PC-9 (cell line): ENCODE measurements around the gene RANGAP1. TPM values are rescaled to one million over a fixed set of nuclear protein-coding genes. Genes with fewer than 3 reads are reported as not detected.

Experiments
- BruUV-seq: library from RNA; stranded (reverse); fragments of 400-500 nt; replicated peaks from 2 replicates; lab custom pipeline; 2021; lab: Mats Ljungman, UMichigan
- CTCF ChIA-PET: fragments of 300-600 bp; sonication (Branson Sonifier 250); formaldehyde crosslinking; loops from one replicate; lab custom pipeline; 2022; ENCODE audit warnings: antibody characterized with exemption; lab: Charles Lee
- POLR2A ChIA-PET: fragments of 300-600 bp; sonication (Branson Sonifier 250); formaldehyde crosslinking; loops from one replicate; lab custom pipeline; 2022; ENCODE audit warnings: antibody characterized with exemption; ENCODE audit not compliant: unreplicated experiment; lab: Charles Lee
- DNase-seq, 2 experiments: peaks; one replicate each; pipeline versions ENCODE4 v3.0.0 to v3.0.0-alpha.2; 2015 to 2022; ENCODE audit warnings: mixed read lengths in 1 of 2
- H2AFZ ChIP-seq: fragments of 200-600 bp; sonication (generic); 2 replicates; pipeline ENCODE4 v1.8.1; 2017; ENCODE audit warnings: antibody characterized with exemption
- H3F3A ChIP-seq: fragments of 200-600 bp; sonication (generic); 2 replicates; pipeline ENCODE4 v1.8.1; 2017; ENCODE audit warnings: antibody characterized with exemption, mild to moderate bottlenecking, low read depth; ENCODE audit not compliant: insufficient read depth
- H3K27ac ChIP-seq: fragments of 200-600 bp; sonication (generic); 2 replicates; pipeline ENCODE4 v1.6.1; 2016; ENCODE audit warnings: mixed run types
- H3K27me3 ChIP-seq: fragments of 200-600 bp; sonication (generic); 2 replicates; pipeline ENCODE4 v1.6.1; 2016; ENCODE audit warnings: low read depth, mixed run types; ENCODE audit not compliant: insufficient read depth
- H3K36me3 ChIP-seq: fragments of 200-600 bp; sonication (generic); 2 replicates; pipeline ENCODE4 v1.6.1; 2016; ENCODE audit warnings: low read depth, mixed run types
- H3K4me1 ChIP-seq: fragments of 200-600 bp; sonication (generic); replicated peaks from 2 replicates; pipeline ENCODE4 v1.6.1; 2016; ENCODE audit warnings: mixed run types; ENCODE audit not compliant: insufficient read depth
- H3K4me2 ChIP-seq: fragments of 200-600 bp; sonication (generic); 2 replicates; pipeline ENCODE4 v1.6.1; 2017; ENCODE audit warnings: mixed run types
- H3K4me3 ChIP-seq: fragments of 200-600 bp; sonication (generic); 2 replicates; pipeline ENCODE4 v1.6.1; 2016; ENCODE audit warnings: mixed run types
- H3K79me2 ChIP-seq: fragments of 200-600 bp; sonication (generic); 2 replicates; pipeline ENCODE4 v1.6.1; 2017; ENCODE audit warnings: low read depth, mixed run types
- H3K9me2 ChIP-seq: fragments of 200-600 bp; sonication (generic); 2 replicates; pipeline ENCODE4 v1.8.1; 2017; ENCODE audit warnings: mild to moderate bottlenecking; ENCODE audit not compliant: insufficient read depth
- H3K9me3 ChIP-seq: fragments of 200-600 bp; sonication (generic); 2 replicates; pipeline ENCODE4 v1.8.1; 2016; ENCODE audit warnings: low read depth; ENCODE audit not compliant: insufficient read depth
- H4K20me1 ChIP-seq: fragments of 200-600 bp; sonication (generic); 2 replicates; pipeline ENCODE4 v1.8.1; 2017; ENCODE audit not compliant: insufficient read depth
- CTCF ChIP-seq: fragments of 200-600 bp; sonication (generic); conservative IDR thresholded peaks from 2 replicates; pipeline ENCODE4 v1.6.1; 2017; ENCODE audit warnings: mixed run types, antibody characterized with exemption, mild to moderate bottlenecking, moderate library complexity
- EZH2 ChIP-seq: fragments of 200-600 bp; sonication (generic); IDR thresholded peaks from 2 replicates; pipeline ENCODE4 v1.8.0; 2017; ENCODE audit warnings: antibody characterized with exemption, low read depth
- intact Hi-C: fragments of 100-400 bp; cut with micrococcal nuclease; formaldehyde crosslinking; loops from one replicate; pipeline ENCODE4 v1.10.0; 2022; ENCODE audit not compliant: unreplicated experiment
- total RNA-seq: library from RNA; stranded (reverse); gene quantifications from 2 replicates; pipeline ENCODE4 v1.2.3, GENCODE V29; 2021

Gene RANGAP1
- total RNA-seq, 1 experiment from 2014 or later, result 142 TPM

GRCh38 chr22:41204066-41204465, 81.9 kb downstream of the RANGAP1 start:
- no peak overlapping the region for H2AFZ ChIP-seq
- H4K20me1 ChIP-seq, result no peaks in the 10 kb centered on the region
- intact Hi-C loops, result no loop called here
- H3K9me3 ChIP-seq, result no peaks in the 10 kb centered on the region
- H3K4me2 ChIP-seq, result no peak overlapping the region
- peaks cover 29% of the 10 kb centered on the region; the same call in 1 of the 2 replicates for H3F3A ChIP-seq
- no peaks in the 10 kb centered on the region for H3K9me2 ChIP-seq
- DNase-seq, result no peak
- no peaks in the 10 kb centered on the region for H3K27me3 ChIP-seq
- BruUV-seq, result no TSS peak
- peaks cover 25% of the 10 kb centered on the region for H3K79me2 ChIP-seq
- no peaks in the 10 kb centered on the region for H3K36me3 ChIP-seq
- POLR2A ChIA-PET, result no interaction called here
- no peak overlapping the region for H3K27ac ChIP-seq
- TF ChIP-seq CTCF, result no peak
- TF ChIP-seq EZH2, result no peak
- no peak overlapping the region for H3K4me3 ChIP-seq
- CTCF ChIA-PET, result interaction anchor here (0.7 kb wide), 1 partner anchor 181 kb away, joined by 6 read pairs; no protein-coding TSS in a partner anchor
- H3K4me1 ChIP-seq, result peaks cover 15% of the 10 kb centered on the region

DNA sequence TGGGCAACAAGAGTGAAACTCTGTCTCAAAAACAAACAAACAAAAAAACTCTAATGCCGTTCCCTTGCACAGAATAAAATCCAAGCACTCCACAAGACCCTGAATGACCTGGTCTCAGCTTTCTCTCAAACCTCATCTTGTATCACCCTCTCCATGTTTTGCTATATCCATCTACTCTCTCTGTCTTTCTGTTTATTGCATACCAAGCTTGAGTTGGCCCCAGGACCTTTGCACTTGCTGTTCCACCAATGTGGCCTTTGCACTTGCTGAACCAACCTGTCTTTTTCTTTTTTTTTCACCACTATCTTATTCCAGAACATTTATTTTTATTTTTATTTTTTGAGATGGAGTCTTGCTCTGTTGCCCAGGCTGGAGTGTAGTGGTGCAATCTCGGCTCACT, 82.9 kb downstream of the RANGAP1 start:
- no peak overlapping the region for H2AFZ ChIP-seq
- intact Hi-C loops, result no loop called here

DNA sequence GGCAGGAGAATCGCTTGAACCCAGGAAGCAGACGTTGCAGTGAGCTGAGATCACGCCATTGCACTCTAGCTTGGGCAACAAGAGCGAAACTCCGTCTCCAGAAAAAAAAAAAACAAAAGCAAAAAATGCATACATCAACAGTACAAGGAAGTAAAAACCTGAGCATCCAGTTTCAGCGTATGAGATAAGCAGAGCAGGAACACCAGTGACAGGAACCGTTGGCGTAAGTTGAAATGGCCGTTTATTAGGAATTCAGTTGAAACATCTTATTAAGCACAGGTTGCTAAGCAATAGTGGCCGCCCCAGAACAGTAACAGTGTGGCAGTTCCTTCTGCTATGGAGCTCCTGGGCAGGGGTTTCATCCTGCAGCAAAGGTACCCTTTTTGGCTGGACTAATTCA, 84.8 kb downstream of the RANGAP1 start:
- H3F3A ChIP-seq, result peaks cover 45% of the 10 kb centered on the region
- H3K4me2 ChIP-seq, result peak overlapping the region; percentile 52
- H3K4me1 ChIP-seq, result peaks cover 32% of the 10 kb centered on the region
- no peak overlapping the region for H3K4me3 ChIP-seq
- no peaks in the 10 kb centered on the region for H3K9me3 ChIP-seq
- H3K79me2 ChIP-seq, result peaks cover 9% of the 10 kb centered on the region
- TF ChIP-seq CTCF (no peak), EZH2 (no peak)
- no peaks in the 10 kb centered on the region for H3K36me3 ChIP-seq
- H3K27me3 ChIP-seq, result no peaks in the 10 kb centered on the region
- no peaks in the 10 kb centered on the region for H4K20me1 ChIP-seq
- no peak overlapping the region; the same call in 1 of the 2 replicates for H3K27ac ChIP-seq
- POLR2A ChIA-PET, result interaction anchor here (0.5 to 0.6 kb wide), 2 partner anchors 245 to 775 kb away, joined by 3 to 6 read pairs; partner anchors contain the start of gene TOB2
- BruUV-seq, result no TSS peak
- intact Hi-C loops, result no loop called here
- CTCF ChIA-PET, result no interaction called here
- no peaks in the 10 kb centered on the region for H3K9me2 ChIP-seq
- DNase-seq, result peak; percentile 26 to 92
- H2AFZ ChIP-seq, result peak overlapping the region; percentile 55; the same call in 1 of the 2 replicates

More for the DNA sequence above, 82.9 kb downstream of the RANGAP1 start:
- Histone ChIP-seq H3K4me3 (no peak overlapping the region), H3K36me3 (no peaks in the 10 kb centered on the region), H3K79me2 (peaks cover 25% of the 10 kb centered on the region), H3K9me3 (no peaks in the 10 kb centered on the region), H3K9me2 (no peaks in the 10 kb centered on the region), H3K4me2 (no peak overlapping the region), H4K20me1 (no peaks in the 10 kb centered on the region), H3K4me1 (peaks cover 25% of the 10 kb centered on the region), H3K27ac (no peak overlapping the region), H3K27me3 (no peaks in the 10 kb centered on the region), H3F3A (peaks cover 37% of the 10 kb centered on the region)
- no peak for TF ChIP-seq EZH2
- no TSS peak for BruUV-seq
- no peak for DNase-seq
- ChIA-PET POLR2A (no interaction called here), CTCF (no interaction called here)
